Mucosa of descending colon (tissue), 3 donors: ENCODE results near the gene PPARA. TPM values are rescaled to one million over a fixed set of nuclear protein-coding genes. Genes with fewer than 3 reads are reported as not detected.

Source experiments
- ATAC-seq: fragments of 200-7000 bp; cut with Tn5 transposase; one replicate; pipeline ENCODE4 v1.9.1; 2020; ENCODE audit warnings: mild to moderate bottlenecking, moderate library complexity
- DNase-seq, 3 donors: peaks; one replicate each; pipeline ENCODE4 v3.0.0-alpha.2; 2020
- H3K36me3 ChIP-seq: fragments of 200-600 bp; one replicate; pipeline ENCODE4 v1.8.0; 2021; ENCODE audit warnings: low read depth, mild to moderate bottlenecking
- H3K4me1 ChIP-seq: fragments of 200-600 bp; one replicate; pipeline ENCODE4 v1.8.0; 2021; ENCODE audit warnings: low read depth, mild to moderate bottlenecking
- H3K4me3 ChIP-seq: fragments of 200-600 bp; one replicate; pipeline ENCODE4 v1.8.0; 2021; ENCODE audit warnings: mild to moderate bottlenecking
- H3K9me3 ChIP-seq: fragments of 200-600 bp; one replicate; pipeline ENCODE4 v1.8.0; 2021; ENCODE audit warnings: mild to moderate bottlenecking
- CTCF ChIP-seq: fragments of 200-600 bp; IDR thresholded peaks from one replicate; pipeline ENCODE4 v1.8.0; 2022; ENCODE audit warnings: antibody characterized with exemption, mild to moderate bottlenecking
- intact Hi-C, 2 donors: fragments of 100-400 bp; cut with DNase I in 1 of 2; cut with micrococcal nuclease in 1 of 2; formaldehyde crosslinking; loops; one replicate each; pipeline versions ENCODE4 v1.11.0 to v1.11.1; 2022; cut with DNase I, micrococcal nuclease
- total RNA-seq, 3 donors: library from RNA; stranded (reverse); fragmentation: NEBNext Ultra II Directional in 2 of 3; extraction: Animal tissue kit (Norgen Biotek cat#: 25700) in 2 of 3; gene quantifications; one replicate each; pipeline versions ENCODE4 v1.2.1 to v1.2.4, GENCODE V29; 2021 to 2023
- donor health status: DM: no; HTN: no; CAD: no; lungs with moderate emphysema.
- donor health status: DM: no; HTN: no; CAD: no.
- donor health status: DM: no; HTN: yes; CAD: no.

Gene PPARA
- total RNA-seq, 3 donors from 2014 or later: 57.9 to 81.4 (median 58.5) TPM

GRCh38 chr22:46238541-46238940, 88.2 kb downstream of the PPARA start:
- H3K4me3 ChIP-seq: no peak overlapping the region
- ATAC-seq (no peak), DNase-seq (no peak)
- peaks cover 6% of the 10 kb centered on the region for H3K36me3 ChIP-seq
- no peaks in the 10 kb centered on the region for H3K4me1 ChIP-seq
- H3K9me3 ChIP-seq: no peaks in the 10 kb centered on the region
- intact Hi-C loops: no loop called here
- TF ChIP-seq CTCF: no peak

DNA sequence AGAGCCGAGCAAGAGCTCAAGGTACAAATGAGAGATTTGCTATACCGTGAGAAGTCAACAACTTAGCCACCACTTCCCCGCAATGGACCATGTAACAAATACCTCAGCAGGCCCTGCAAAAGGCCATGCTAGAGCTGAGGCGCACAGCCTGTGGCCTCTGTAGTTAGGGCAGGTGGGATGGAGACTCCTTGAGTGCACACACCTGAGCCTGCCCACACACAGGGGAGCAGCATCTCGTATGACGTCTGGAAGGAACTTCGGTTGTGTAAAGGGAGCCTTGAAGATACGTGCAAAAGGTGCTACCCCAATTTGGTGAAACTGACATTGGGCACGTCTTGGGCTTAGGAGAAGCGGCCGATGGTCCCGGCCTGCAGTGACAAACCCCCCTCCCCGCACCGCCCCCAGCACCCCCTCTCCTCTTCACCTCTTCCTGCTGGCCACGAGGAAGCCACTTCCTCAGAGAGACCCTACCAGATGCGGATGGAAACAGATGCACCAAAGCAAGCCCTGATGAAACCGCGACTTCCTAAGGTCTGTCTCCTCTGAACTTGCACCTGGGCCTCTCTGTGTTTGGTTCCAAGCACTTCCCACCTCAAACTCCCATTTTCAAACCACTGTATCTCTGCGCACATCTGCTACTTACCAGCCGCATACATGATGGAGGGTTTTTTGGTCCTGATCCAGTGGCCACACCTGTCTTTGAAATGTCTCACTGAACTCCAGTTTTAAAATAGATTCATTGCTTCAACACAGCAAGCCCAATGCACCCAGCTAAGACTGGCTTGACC, 89.1 kb downstream of the PPARA start:
- TF ChIP-seq CTCF: no peak
- DNase-seq (no peak), ATAC-seq (peak; percentile 34)
- Histone ChIP-seq H3K9me3 (no peaks in the 10 kb centered on the region), H3K4me1 (no peaks in the 10 kb centered on the region), H3K36me3 (peaks cover 6% of the 10 kb centered on the region), H3K4me3 (no peak overlapping the region)
- intact Hi-C loops: no loop called here

GRCh38 chr22:46240073-46240472, 89.7 kb downstream of the PPARA start:
- Histone ChIP-seq H3K36me3 (peaks cover 6% of the 10 kb centered on the region), H3K4me3 (no peak overlapping the region), H3K4me1 (no peaks in the 10 kb centered on the region), H3K9me3 (no peaks in the 10 kb centered on the region)
- no peak for ATAC-seq
- no peak for DNase-seq
- no peak for TF ChIP-seq CTCF
- intact Hi-C loops: no loop called here

DNA sequence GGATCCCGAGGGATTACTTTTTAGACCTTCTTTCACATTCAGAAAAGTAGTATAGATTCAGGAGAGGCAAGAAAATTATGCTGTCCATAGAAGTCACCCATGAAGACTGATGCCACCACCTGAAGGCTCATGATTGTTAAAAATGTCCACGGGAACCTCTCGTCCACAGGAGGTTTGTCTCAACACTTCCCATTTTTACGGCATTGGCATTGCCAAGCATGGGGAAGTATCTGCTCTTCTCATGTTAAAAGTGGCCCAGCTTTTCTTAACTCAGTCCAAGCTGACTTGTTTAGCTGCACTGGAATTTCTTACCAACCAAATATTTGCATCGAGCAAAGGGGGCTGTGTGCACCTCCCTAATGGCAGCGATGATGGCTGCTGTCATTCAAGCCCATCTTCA, 90.2 kb downstream of the PPARA start:
- Histone ChIP-seq H3K36me3 (peaks cover 5% of the 10 kb centered on the region), H3K4me1 (no peaks in the 10 kb centered on the region), H3K4me3 (no peak overlapping the region), H3K9me3 (no peaks in the 10 kb centered on the region)
- no peak for TF ChIP-seq CTCF
- ATAC-seq: no peak
- intact Hi-C loops: no loop called here
- no peak for DNase-seq

GRCh38 chr22:46240907-46241306, 90.6 kb downstream of the PPARA start:
- no peaks in the 10 kb centered on the region for H3K9me3 ChIP-seq
- H3K36me3 ChIP-seq: peaks cover 3% of the 10 kb centered on the region
- H3K4me1 ChIP-seq: no peaks in the 10 kb centered on the region
- intact Hi-C loops: no loop called here
- ATAC-seq: no peak
- DNase-seq: no peak
- H3K4me3 ChIP-seq: no peak overlapping the region
- no peak for TF ChIP-seq CTCF
